CD4-positive, alpha-beta T cell treated with Interleukin-6 at 100 ng/mL for 8 hours (primary cell): Measurements from ENCODE around the gene NELFE.
"Not testable (repeated sequence)": the region's sequence is repeated elsewhere in the genome, so short reads cannot be mapped to it uniquely, and the experiment has no call there.

Source experiments
- DNase-seq: peaks from one replicate; pipeline ENCODE4 v3.0.0-alpha.2; 2020; ENCODE audit warnings: mixed read lengths, low spot score

NELFE gene, protein sequence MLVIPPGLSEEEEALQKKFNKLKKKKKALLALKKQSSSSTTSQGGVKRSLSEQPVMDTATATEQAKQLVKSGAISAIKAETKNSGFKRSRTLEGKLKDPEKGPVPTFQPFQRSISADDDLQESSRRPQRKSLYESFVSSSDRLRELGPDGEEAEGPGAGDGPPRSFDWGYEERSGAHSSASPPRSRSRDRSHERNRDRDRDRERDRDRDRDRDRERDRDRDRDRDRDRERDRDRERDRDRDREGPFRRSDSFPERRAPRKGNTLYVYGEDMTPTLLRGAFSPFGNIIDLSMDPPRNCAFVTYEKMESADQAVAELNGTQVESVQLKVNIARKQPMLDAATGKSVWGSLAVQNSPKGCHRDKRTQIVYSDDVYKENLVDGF

DNA sequence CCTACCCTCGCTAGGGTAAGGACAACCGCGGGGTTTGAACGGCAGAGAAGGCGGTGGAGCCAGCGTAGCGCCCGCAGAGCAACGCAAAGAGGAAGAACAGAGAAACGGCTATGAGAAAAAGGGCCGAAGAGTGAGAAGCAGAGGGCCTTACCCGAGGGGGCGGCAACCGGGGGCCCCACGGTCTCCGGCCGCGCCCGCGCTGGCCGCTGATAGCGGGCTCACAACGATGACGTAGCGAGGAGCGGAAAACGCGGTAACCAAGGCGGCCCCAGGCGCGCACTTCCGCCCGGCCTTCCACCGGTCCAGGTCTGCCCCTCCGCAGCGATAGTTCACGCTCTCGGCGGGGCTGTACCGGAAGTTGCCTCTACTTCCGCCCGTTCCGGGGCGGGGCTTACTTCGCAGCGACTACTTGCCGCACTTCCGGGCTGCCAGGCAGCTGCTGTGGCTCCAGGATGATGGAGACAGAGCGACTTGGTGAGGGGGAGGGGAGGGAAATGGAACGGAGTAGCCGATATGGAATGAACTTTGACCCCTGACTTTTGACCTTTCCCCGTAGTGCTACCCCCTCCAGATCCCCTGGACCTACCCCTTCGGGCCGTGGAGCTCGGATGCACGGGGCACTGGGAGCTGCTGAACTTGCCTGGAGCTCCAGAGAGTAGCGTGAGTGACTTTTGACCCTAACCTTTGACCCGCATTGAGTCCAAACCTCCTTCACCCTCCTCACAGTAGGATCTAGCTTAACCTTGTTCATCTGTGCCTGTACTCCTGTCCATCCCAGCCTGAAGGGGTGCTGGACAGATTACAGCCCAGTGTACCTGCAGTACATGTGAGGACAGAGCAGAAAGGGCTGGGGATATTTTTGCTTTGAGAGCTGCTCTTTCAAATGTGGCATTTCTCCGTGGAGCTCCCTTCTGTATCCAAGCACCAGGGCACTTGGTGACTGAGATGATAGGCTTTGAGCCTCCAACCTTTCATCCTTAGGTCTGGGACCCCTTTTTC, at the start of gene NELFE, which contains the start of gene SKIC2:
NELFE (minus strand) TSS at position 231 of the 999 bp plus-strand sequence. CDS start 525 bp downstream, outside the sequence.
SKIC2 (plus strand) TSS at position 435 of the 999 bp plus-strand sequence; CDS start at position 453, 18 bp downstream.
- peak; percentile 98 for DNase-seq

DNA sequence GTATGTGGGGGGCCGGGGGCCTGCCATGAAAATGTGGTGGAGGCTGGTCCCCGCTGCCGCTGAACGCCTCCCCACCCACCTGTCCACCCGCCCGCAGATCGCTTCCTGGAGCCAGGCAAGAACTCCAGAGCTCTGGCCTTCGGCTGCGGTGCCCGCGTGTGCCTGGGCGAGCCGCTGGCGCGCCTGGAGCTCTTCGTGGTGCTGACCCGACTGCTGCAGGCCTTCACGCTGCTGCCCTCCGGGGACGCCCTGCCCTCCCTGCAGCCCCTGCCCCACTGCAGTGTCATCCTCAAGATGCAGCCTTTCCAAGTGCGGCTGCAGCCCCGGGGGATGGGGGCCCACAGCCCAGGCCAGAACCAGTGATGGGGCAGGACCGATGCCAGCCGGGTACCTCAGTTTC, 49.3 kb upstream of the NELFE start:
- DNase-seq, result not testable (repeated sequence)

DNA sequence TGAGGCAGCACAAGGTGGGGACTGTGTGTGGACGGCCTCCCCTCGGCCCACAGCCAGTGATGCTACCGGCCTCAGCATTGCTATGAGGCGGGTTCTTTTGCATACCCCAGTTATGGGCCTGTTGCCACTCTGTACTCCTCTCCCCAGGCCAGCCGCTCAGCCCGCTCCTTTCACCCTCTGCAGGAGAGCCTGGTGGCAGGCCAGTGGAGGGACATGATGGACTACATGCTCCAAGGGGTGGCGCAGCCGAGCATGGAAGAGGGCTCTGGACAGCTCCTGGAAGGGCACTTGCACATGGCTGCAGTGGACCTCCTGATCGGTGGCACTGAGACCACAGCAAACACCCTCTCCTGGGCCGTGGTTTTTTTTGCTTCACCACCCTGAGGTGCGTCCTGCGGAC, 48.3 kb upstream of the NELFE start:
- not testable (repeated sequence) for DNase-seq

DNA sequence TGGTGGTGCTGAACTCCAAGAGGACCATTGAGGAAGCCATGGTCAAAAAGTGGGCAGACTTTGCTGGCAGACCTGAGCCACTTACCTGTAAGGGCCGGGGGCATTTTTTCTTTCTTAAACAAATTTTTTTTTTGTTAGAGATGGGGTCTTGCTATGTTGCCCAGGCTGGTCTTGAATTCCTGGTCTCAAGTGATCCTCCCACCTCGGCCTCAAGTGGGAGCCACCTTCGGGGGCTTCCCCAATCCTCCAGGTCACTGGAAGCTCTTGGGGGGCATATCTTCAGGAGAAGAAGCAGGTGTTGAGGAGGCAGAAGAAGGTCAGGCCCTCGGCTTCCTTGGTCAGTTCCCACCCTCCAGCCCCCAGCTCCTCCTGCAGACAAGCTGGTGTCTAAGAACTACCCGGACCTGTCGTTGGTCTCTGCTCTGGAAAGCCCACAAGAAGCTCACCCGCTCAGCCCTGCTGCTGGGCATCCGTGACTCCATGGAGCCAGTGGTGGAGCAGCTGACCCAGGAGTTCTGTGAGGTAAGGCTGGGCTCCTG, 47.3 kb upstream of the NELFE start:
- not testable (repeated sequence) for DNase-seq

DNA sequence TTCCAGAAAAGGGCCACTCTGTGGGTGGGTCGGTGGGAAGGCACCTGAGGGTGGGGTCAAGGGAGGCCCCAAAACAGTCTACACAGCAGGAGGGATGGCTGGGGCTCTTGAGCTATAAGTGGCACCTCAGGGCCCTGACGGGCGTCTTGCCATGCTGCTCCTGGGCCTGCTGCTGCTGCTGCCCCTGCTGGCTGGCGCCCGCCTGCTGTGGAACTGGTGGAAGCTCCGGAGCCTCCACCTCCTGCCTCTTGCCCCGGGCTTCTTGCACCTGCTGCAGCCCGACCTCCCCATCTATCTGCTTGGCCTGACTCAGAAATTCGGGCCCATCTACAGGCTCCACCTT, 46.7 kb upstream of the NELFE start:
- not testable (repeated sequence) for DNase-seq

DNA sequence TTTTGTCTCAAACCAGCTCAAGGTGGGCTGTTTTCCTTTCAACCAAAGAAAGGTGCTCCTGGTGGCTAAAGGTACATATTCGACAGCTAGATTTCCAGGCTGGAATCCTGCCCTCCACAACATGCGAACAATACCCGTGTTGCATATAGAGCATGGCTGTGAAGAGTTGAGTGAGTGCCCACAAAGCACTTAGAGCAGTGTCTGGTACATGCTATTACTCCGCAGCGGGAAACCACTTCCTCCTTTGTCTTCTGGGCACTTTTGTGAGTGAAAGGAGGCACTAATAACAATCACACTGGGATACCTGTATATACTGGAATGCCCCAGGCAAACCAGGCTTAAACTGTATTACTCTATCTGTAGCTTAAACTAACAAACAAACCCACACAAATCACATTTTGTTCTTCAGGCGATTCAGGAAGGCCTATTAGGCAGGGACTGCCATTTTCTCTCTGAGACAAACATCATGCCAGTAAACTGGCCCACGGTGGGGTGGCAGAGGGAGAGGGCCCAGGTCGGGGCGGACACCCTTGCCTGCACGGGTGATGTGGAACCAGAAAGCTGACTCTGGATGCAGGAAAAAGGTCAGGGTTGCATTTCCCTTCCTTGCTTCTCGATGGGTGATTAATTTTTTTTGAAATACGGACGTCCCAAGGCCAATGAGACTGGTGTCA, 46.2 kb upstream of the NELFE start:
- peak; percentile 0 for DNase-seq

DNA sequence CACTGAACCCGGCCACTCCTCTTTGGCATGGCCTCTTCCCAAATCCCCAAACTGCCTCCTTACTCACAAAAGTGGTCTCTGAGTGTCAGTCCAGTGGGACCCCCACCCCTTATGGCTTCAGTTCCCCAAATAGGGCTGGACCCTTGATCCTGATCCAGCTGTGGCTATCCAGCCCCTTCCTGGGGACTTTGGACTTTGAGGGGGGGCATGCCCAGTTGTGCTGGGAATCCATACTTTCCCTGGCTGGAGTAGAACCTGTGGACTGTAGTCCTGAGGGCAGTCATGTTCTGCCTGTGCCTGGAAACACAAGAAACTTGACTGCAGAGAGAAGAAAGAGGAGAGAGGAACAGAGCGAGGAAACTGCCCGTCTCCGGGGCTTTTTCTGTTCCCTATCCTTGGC, 45.6 kb upstream of the NELFE start:
- not testable (repeated sequence) for DNase-seq

DNA sequence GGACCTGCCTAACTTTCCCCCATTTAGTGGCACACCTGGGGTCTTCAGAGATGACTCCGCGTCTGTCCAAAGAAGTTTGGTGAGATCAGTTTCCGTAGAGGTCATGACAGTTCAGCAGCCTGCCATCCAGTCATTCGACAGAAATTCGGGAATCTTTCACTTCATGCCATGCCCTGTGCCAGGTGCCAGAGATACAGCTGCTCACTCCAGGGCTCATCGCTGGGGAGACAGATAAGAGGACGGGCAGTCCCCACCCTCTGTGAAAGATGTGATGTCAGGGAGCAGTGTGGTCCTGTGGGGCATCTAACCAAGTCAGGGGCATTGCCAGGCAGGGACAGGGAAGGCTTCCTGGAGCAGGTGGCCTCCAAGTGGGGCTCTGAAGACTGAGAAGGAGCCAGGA, 44.5 kb upstream of the NELFE start:
- DNase-seq, result not testable (repeated sequence)

DNA sequence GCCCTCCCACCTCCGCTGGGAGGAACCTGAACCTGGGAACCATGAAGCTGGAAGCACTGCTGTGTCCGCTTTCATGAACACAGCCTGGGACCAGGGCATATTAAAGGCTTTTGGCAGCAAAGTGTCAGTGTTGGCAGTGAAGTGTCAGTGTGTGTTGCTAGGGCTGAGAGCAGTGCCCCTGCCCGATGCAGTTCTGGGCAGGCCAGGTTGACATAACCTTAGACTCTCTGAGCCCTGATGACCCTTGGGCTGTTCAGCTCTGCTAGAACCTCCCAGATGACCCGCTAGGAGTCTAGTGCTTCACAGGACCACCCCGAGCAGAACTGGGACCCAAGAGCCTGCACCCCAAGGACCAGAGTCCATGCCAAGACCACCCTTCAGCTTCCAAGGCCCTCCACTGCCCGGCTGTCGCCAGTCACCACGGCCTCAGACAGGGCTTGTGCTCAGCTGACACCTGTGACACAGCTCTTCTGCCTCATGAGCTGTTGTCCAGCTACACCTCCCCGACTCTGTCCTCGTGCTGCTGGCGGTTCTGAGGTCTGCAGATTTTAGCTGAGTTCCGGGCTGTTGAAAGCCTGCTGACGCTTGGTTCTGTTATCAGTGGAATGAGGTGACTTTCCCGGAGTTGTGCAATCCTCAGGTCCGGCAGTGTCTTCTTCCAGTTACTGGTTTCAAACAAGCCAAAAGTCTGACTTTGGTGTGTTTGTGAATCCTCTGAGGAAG, 43.9 kb upstream of the NELFE start:
- not testable (repeated sequence) for DNase-seq

DNA sequence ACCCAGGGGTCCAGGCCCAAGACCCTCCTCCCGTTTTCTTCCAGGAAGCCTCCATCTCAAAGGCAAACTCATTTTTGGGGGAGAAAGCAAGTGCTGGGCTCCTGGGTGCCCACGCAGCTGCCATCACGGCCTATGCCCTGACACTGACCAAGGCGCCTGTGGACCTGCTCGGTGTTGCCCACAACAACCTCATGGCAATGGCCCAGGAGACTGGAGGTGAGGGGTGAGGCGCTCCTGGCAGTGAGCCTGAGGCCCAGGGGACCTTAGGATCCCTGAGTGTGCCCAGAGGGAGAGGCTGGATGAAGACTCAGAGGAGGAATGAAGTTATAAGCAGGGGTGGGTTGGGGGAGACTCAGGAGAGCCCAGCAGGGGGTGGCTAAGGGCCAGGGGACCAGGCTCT, 37.6 kb upstream of the NELFE start:
- not testable (repeated sequence) for DNase-seq

DNA sequence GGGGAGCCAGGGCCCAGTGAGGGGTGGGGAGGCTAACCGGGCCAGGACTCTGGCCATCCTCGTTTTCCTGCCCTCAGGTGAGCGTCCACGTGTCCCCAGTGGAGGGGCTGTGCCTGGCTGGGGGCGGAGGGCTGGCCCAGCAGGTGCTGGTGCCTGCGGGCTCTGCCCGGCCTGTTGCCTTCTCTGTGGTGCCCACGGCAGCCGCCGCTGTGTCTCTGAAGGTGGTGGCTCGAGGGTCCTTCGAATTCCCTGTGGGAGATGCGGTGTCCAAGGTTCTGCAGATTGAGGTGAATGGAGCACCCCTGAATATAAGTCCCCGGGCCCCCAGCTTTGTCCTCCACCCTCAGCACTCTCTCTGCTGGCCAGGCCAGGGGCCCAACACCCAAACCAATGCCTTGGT, 35.6 kb upstream of the NELFE start:
- not testable (repeated sequence) for DNase-seq

DNA sequence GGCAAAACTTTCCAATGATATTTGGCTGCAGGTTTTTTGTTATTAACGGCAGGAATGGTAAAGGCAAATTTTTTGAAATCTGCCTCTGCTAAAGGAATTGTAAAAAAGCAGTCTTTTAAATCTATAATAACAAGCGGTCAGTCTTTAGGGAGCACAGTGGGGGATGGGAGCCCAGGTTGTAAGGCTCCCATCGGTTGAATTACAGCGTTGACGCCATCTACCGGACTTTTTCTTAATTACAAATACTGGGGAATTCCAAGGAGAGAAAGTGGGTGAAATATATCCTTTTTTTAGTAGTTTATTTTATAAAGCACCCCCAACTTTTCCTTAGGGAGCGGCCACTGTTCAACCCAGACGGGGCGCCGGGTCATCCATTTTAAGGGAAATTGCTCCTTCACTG, 30.6 kb upstream of the NELFE start:
- DNase-seq, result not testable (repeated sequence)

DNA sequence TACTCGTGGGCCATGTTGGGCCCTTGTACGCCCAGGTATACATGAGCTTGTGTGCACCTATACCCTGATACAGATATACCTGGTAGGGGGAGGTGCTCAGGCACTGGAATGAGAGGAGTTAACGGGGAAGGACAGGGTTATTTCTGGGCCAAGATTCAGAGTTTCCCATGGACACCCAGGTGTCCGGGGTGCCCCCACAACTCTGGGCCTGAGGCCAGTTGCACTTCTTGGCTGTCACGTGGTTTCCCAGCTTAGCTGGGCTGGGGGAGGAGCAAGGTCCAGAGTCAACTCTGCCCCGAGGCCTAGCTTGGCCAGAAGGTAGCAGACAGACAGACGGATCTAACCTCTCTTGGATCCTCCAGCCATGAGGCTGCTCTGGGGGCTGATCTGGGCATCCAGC, 23.0 kb upstream of the NELFE start, which contains the start of gene C4A:
C4A (plus strand) TSS at position 314 of the 400 bp plus-strand sequence; CDS start at position 365, 51 bp downstream.
- not testable (repeated sequence) for DNase-seq

DNA sequence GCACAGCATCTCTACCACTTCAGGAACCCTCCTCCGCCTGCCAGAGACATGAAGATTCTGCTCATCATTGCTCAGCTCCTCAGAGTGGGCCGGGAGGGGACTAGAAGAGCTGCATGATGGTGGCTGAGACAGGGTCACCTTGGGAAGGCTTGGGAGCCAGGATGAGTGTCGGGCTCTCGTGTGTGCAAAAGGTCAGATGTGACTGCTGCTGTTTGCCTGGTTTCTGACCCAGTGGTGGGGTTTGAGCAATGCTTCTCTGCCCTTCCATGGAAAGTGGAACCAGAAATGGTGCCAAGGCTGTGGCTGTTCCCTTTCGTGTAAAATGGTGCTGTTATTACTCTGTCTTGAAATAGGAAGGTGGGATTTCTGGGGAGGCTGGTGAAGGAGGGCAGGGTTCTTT, 22.2 kb upstream of the NELFE start:
- DNase-seq, result not testable (repeated sequence)

DNA sequence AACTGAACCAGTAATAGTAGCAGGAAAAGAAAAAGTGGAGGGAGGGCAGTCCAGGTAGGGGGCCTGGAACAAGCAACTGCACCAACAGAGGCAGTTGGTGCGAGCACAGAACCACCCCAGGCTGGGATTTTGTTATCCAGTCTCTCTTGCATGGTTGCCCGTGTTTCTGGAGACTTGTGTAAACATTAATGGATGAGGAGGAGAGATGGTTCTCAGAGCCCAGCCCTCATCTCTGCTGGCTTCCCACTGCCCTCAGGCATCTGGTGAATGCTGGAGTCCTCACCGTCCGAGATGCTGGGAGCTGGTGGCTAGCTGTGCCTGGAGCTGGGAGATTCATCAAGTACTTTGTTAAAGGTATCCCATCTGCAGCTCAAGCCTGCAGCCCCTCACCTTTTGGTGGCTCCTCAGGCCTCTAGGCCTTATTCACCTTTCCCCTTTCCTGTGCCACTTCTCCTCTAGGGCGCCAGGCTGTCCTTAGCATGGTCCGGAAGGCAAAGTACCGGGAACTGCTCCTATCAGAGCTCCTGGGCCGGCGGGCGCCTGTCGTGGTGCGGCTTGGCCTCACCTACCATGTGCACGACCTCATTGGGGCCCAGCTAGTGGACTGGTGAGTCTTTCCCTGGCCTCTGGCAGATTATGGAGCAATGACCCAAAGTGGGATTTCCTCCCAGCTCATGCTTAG, 21.6 kb upstream of the NELFE start:
- DNase-seq, result not testable (repeated sequence)

DNA sequence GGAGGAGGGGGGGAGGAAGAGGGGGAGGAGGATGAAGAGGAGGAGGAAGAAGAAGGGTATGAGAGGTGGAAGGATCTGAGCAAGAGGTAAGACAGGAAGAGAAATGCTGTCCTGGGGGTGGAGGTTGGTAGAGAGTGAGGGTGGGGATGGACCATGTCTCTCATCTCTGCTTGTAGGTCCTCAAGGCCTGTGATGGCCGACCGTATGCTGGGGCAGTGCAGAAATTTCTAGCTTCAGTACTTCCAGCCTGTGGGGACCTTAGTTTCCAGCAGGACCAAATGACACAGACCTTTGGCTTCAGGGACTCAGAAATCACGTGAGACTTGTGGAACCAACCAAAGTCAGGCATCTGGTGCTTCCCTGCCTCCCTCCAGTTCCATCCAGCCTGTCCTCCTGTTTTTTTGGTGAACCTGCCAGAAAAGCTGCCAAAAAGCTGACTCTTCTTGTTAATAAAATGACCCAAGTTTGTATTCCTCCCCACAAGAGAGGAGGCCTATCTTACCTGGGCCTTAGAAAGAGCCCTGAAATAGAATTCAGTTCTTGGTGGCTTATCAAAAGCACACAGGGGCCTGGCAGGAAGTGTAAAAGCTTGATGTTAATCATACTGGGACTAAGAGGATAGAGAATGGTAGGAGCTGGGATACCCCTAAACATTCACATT, 20.6 kb upstream of the NELFE start:
- no peak for DNase-seq

DNA sequence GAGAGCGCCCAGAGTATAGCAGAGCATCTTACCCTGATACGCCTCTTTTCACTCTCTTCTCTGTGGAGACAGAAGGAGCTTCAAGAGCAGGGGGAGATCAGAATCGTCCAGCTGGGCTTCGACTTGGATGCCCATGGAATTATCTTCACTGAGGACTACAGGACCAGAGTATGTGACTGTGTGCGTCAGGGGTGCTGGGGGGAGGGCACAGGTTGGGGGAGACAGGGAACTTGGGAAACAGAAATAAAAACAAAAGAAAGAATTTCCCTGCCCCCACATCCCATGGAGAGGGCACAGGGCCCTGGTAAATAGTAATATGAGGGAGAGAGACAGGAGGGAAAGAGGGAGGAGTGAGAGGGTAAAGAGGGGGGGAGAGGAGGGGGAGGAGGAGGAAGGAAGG, 20.1 kb upstream of the NELFE start:
- no peak for DNase-seq

DNA sequence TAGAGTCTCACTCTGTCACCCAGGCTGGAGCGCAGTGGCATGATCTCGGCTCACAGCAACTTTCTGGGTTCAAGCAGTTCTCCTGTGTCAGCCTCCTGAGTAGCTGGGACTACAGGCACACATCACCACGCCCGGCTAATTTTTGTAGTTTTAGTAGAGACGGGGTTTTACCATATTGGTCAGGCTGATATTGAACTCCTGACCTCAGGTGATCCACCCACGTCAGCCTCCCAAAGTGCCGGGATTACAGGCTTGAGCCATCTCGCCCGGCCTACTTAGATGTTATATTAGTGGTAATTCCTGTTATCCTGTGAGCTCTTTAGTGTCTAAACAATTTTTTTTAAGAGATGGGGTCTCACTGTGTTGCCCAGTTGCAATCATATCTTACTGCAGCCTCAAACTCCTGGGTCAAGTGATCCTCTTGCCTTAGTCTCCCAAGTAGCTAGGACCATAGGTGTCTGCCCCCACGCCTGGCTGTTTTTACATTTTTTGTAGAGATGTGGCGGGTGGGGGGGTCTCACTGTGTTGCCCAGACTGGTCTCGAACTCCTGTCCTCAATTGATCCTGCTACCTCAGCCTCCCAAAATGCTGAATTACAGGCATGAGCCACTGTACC, 19.2 kb upstream of the NELFE start:
- DNase-seq, result no peak

DNA sequence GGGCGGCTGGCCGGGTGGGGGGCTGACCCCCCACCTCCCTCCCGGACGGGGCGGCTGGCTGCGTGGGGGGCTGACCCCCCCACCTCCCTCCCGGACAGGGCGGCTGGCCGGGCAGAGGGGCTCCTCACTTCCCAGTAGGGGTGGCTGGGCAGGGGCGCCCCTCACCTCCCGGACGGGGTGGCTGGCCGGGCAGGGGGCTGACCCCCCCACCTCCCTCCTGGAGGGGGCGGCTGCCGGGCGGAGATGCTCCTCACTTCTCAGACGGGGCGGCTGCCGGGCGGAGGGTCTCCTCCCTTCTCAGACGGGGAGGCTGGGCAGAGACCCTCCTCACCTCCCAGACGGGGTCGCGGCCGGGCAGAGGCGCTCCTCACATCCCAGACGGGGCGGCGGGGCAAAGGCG, 17.3 kb upstream of the NELFE start:
- DNase-seq, result not testable (repeated sequence)
